OCI-LY1 (cell line): ENCODE measurements around the gene OSBPL3.

Experiments
- CTCF ChIP-seq: fragments of 200-600 bp; sonication (generic), shearing (Covaris generic); IDR thresholded peaks from 2 replicates; pipeline ENCODE4 v1.5.1; 2017; ENCODE audit warnings: mild to moderate bottlenecking, antibody characterized with exemption, low read length, moderate library complexity, mixed read lengths
- EZH2 ChIP-seq: fragments of 200-600 bp; sonication (generic), shearing (Covaris generic); IDR thresholded peaks from 2 replicates; pipeline ENCODE4 v1.8.0; 2017; ENCODE audit warnings: borderline replicate concordance, mixed run types, mild to moderate bottlenecking, antibody characterized with exemption, low read length, moderate library complexity, mixed read lengths

- TF ChIP-seq EZH2 = no peak
- TF ChIP-seq CTCF = no peak
Measured at GRCh38 chr7:24783698-24784097, 196.3 kb downstream of the OSBPL3 start.
